HEK293T (cell line): ENCODE data around the gene ADAMTS15.

Experiments
- CTCF ChIA-PET: fragments of 350-600 bp; formaldehyde crosslinking; extraction: SDS; loops from one replicate; lab custom pipeline; 2021; ENCODE audit warnings: antibody characterized with exemption, inconsistent platforms; lab: Yijun Ruan, JAX
- POLR2A ChIA-PET: fragments of 350-600 bp; formaldehyde crosslinking; extraction: SDS; loops from one replicate; lab custom pipeline; 2020; ENCODE audit warnings: antibody characterized with exemption, inconsistent platforms; lab: Yijun Ruan, JAX
- DNase-seq: peaks from one replicate; pipeline ENCODE4 v3.0.0; 2012; ENCODE audit warnings: mixed read lengths; ENCODE audit errors: extremely low spot score
- ARNT ChIP-seq: fragments of 450-650 bp; IDR thresholded peaks from 2 replicates; pipeline ENCODE4 v1.6.1; 2017; ENCODE audit warnings: mild to moderate bottlenecking
- BHLHE40 ChIP-seq: fragments of 450-650 bp; IDR thresholded peaks from 2 replicates; pipeline ENCODE4 v1.6.1; 2016; ENCODE audit warnings: mild to moderate bottlenecking, moderate library complexity, borderline replicate concordance
- CTBP1 ChIP-seq: fragments of 450-650 bp; IDR thresholded peaks from 2 replicates; pipeline ENCODE4 v1.6.1; 2016; ENCODE audit warnings: borderline replicate concordance
- ELF4 ChIP-seq: fragments of 450-650 bp; IDR thresholded peaks from 2 replicates; pipeline ENCODE4 v1.6.1; 2017; ENCODE audit warnings: antibody characterized with exemption
- FOXA1 ChIP-seq: fragments of 450-650 bp; IDR thresholded peaks from 2 replicates; pipeline ENCODE4 v1.6.1; 2016; ENCODE audit warnings: mild to moderate bottlenecking
- FOXK2 ChIP-seq: fragments of 450-650 bp; IDR thresholded peaks from 2 replicates; pipeline ENCODE4 v1.6.1; 2016; ENCODE audit warnings: mild to moderate bottlenecking
- FOXM1 ChIP-seq: fragments of 450-650 bp; IDR thresholded peaks from 2 replicates; pipeline ENCODE4 v1.6.1; 2017; ENCODE audit warnings: mild to moderate bottlenecking, borderline replicate concordance
- HDGF ChIP-seq: fragments of 450-650 bp; IDR thresholded peaks from 2 replicates; pipeline ENCODE4 v1.6.1; 2017; ENCODE audit warnings: antibody characterized with exemption, borderline replicate concordance
- L3MBTL2 ChIP-seq: fragments of 450-650 bp; conservative IDR thresholded peaks from 2 replicates; pipeline ENCODE4 v1.6.1; 2016; ENCODE audit warnings: mild to moderate bottlenecking
- LEF1 ChIP-seq: fragments of 450-650 bp; IDR thresholded peaks from 2 replicates; pipeline ENCODE4 v1.6.1; 2017; ENCODE audit warnings: mild to moderate bottlenecking, borderline replicate concordance
- NFRKB ChIP-seq: fragments of 450-650 bp; IDR thresholded peaks from 2 replicates; pipeline ENCODE4 v1.6.1; 2016; ENCODE audit warnings: mild to moderate bottlenecking, moderate library complexity
- PKNOX1 ChIP-seq: fragments of 450-650 bp; IDR thresholded peaks from 2 replicates; pipeline ENCODE4 v1.6.1; 2016
- SP1 ChIP-seq: fragments of 450-650 bp; IDR thresholded peaks from 2 replicates; pipeline ENCODE4 v1.6.1; 2017
- SUZ12 ChIP-seq: fragments of 450-650 bp; IDR thresholded peaks from 2 replicates; pipeline ENCODE4 v1.6.1; 2016; ENCODE audit warnings: mild to moderate bottlenecking
- TARDBP ChIP-seq: fragments of 450-650 bp; IDR thresholded peaks from 2 replicates; pipeline ENCODE4 v1.6.1; 2016
- ZNF384 ChIP-seq: fragments of 450-650 bp; IDR thresholded peaks from 2 replicates; pipeline ENCODE4 v1.6.1; 2016

ADAMTS15 gene

GRCh38 chr11:130459521-130459920 is 11.1 kb downstream of the ADAMTS15 start:
- no peak for DNase-seq
- no peak for TF ChIP-seq L3MBTL2
- no peak for TF ChIP-seq FOXA1
- TF ChIP-seq CTBP1 = no peak
- no peak for TF ChIP-seq NFRKB
- no peak for TF ChIP-seq SP1
- no peak for TF ChIP-seq LEF1
- no peak for TF ChIP-seq TARDBP
- no peak for TF ChIP-seq HDGF
- no peak for TF ChIP-seq ZNF384
- no peak for TF ChIP-seq FOXM1
- TF ChIP-seq BHLHE40 = no peak
- CTCF ChIA-PET = no interaction called here
- POLR2A ChIA-PET = no interaction called here

- no peak for DNase-seq
- no peak for TF ChIP-seq ZNF384
- no peak for TF ChIP-seq FOXM1
- TF ChIP-seq BHLHE40 = no peak
- no peak for TF ChIP-seq LEF1
- TF ChIP-seq ELF4 = no peak
- TF ChIP-seq SUZ12 = no peak
- TF ChIP-seq CTBP1 = no peak
- no peak for TF ChIP-seq NFRKB
- no peak for TF ChIP-seq SP1
- no peak for TF ChIP-seq ARNT
- no peak for TF ChIP-seq L3MBTL2
- ChIA-PET CTCF (interaction anchor here (0.7 kb wide), 1 partner anchor 12 kb away, joined by 3 read pairs; no protein-coding TSS in a partner anchor), POLR2A (no interaction called here)
Measured at GRCh38 chr11:130462101-130462885, 13.8 kb downstream of the ADAMTS15 start.

- TF ChIP-seq ARNT (no peak), CTBP1 (no peak), ZNF384 (no peak)
- no peak for DNase-seq
- POLR2A ChIA-PET = no interaction called here
Measured at GRCh38 chr11:130462931-130463330, 14.5 kb downstream of the ADAMTS15 start.

GRCh38 chr11:130464291-130464812 is 15.9 kb downstream of the ADAMTS15 start:
- DNase-seq = no peak
- ChIA-PET POLR2A (no interaction called here), CTCF (no interaction called here)
- TF ChIP-seq ELF4 (no peak), SP1 (no peak), CTBP1 (no peak), ZNF384 (no peak), BHLHE40 (no peak), FOXM1 (no peak), FOXA1 (no peak), HDGF (no peak), PKNOX1 (no peak), FOXK2 (no peak), TARDBP (no peak), L3MBTL2 (no peak), ARNT (no peak), SUZ12 (no peak), NFRKB (no peak), LEF1 (no peak)

More at GRCh38 chr11:130462931-130463330, 14.5 kb downstream of the ADAMTS15 start:
- CTCF ChIA-PET = no interaction called here

GRCh38 chr11:130465263-130465662 is 16.8 kb downstream of the ADAMTS15 start:
- no peak for DNase-seq
- ChIA-PET POLR2A (no interaction called here), CTCF (no interaction called here)
- TF ChIP-seq FOXK2 (no peak), CTBP1 (no peak), NFRKB (no peak), SP1 (no peak), SUZ12 (no peak), ARNT (no peak), ELF4 (no peak), LEF1 (no peak), FOXA1 (no peak), L3MBTL2 (no peak), HDGF (no peak), TARDBP (no peak), FOXM1 (no peak), PKNOX1 (no peak)

GRCh38 chr11:130467116-130467900 is 18.9 kb downstream of the ADAMTS15 start:
- ChIA-PET CTCF (no interaction called here), POLR2A (no interaction called here)
- TF ChIP-seq FOXA1 (no peak), NFRKB (no peak), ZNF384 (no peak), L3MBTL2 (no peak), PKNOX1 (no peak), LEF1 (no peak), SP1 (no peak), TARDBP (no peak), BHLHE40 (no peak), ARNT (no peak), FOXM1 (no peak), HDGF (no peak), FOXK2 (no peak)
- DNase-seq = no peak
